ENCODE data around the gene TMPRSS11B.
"Not testable (repeated sequence)": the region's sequence is repeated elsewhere in the genome, so short reads cannot be mapped to it uniquely, and the experiment has no call there.

The TMPRSS11B gene

DNA sequence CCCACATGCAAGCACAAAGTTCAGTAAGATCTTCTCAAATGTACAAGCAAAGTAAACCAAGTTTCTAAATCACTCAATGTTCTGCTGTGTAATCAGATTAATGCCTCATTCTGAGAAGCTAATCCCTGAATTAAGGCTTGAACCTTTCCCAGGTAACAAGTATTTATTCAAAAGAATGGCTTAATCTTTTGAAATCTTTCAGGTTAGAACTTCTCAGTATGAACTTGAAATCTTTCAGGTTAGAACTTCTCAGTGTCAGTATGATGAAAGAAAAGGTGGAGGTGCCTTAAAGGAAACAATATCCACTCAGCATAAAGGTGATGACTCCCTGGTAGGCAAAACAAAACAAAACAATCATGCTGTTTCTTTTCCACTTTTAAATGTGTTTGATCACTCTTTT, 29.0 kb downstream of the TMPRSS11B start:
- DNase-seq (ENCODE audit: low spot score): no peak

DNA sequence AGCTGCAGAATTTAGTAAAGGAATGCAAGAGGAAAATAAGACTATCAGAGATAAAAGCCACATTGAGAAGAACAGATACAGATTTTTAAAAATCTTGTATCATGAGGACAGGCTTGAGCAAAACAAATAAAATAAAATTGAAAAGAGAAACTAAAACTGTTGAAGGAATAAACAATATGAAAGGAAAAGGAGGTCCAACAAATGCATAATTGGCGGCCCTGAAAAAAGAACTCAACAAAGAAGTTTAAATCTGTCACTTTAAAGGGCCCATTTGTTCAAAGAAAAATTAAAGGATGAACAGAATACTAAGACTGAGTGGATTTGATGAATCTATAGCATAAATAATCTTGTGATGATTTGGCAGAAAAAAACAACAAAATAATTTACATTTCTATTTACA, 36.5 kb downstream of the TMPRSS11B start:
- no peak for DNase-seq (ENCODE audit: low spot score)

DNA sequence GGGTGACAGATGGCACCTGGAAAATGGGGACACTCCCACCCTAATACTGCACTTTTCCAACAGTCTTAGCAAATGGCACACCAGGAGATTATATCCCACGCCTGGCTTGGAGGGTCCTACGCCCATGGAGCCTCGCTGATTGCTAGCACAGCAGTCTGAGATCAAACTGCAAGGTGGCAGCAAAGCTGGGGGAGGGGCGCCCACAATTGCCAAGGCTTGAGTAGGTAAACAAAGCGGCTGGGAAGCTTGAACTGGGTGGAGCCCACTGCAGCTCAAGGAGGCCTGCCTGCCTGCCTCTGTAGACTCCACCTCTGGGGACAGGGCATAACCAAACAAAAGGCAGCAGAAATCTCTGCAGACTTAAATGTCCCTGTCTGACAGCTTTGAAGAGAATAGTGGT, 51.2 kb downstream of the TMPRSS11B start:
- not testable (repeated sequence) for DNase-seq (ENCODE audit: low spot score)

DNA sequence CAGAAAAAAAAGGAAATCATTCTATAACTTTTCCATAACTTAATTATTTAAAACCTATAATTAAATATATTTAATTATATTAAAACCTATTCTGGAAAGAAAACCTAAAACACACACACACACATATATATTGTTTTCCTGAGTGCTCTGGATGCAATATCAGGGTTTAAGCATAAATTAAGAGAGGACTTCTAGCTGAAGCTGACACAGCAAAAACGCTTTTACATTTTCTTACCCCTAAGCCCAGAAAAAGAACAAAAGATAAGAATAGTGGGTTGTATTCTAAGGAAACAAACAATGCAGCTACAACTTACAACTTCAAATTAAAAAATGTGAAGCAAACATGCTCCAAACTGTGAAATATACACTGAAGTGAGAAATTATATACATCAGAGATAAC, 52.3 kb downstream of the TMPRSS11B start:
- DNase-seq (ENCODE audit: low spot score): no peak

DNA sequence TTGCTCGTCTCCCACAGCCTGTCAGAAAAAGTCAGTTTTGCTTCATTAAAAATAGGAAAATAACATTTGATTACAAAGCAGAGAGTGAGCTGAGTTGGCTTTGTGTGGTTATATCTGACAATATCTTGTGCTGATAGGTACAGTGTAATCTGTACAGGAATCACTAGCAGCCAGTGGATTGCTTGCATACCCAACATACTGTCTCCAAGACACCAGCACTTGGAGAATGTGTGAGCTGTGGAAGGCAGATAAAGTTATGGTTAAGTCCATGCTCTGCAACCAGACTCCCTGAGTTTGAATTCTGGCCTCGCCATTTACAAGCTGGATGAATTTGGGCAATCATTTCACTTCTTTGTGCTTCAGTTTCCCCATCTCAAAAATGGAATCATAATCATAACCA, 58.3 kb downstream of the TMPRSS11B start:
- no peak for DNase-seq (ENCODE audit: low spot score)

DNA sequence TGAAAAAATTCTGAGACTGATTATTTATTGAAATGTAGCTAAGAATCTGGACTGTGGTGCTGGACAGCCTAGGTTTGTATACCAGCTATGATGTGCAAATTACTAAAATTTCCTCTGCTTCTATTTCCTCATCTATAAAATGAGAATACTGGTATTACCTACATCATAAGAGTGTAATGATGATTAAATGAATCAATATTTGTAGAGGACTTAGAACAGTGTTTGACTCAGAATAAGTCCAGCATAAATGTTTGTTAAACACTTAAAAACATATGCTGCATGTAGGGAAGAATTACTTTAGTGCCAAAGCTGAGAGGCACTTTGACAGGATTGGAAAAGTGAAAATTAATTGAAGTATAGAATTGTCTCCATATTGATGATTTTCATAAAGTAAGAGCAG, 60.6 kb downstream of the TMPRSS11B start:
- DNase-seq (ENCODE audit: low spot score): no peak

DNA sequence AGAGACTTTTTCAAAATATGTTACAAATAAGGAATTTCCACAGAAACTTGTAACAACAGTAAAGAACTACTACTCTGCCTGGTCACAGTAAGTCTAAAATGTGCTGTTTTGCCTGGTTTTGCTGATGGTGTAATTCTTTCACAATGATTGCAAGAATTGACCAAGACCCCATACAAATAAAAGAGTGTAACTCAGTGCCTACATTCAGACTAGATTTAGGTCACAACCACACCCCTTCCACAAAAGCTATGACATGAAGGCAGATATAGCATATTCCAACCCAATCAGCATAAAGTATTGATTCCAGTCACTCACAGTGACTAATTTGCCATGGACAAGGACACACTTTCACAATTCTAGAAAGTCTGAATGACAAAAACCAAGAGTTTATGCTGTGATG, 62.1 kb downstream of the TMPRSS11B start:
- DNase-seq (ENCODE audit: low spot score): no peak

DNA sequence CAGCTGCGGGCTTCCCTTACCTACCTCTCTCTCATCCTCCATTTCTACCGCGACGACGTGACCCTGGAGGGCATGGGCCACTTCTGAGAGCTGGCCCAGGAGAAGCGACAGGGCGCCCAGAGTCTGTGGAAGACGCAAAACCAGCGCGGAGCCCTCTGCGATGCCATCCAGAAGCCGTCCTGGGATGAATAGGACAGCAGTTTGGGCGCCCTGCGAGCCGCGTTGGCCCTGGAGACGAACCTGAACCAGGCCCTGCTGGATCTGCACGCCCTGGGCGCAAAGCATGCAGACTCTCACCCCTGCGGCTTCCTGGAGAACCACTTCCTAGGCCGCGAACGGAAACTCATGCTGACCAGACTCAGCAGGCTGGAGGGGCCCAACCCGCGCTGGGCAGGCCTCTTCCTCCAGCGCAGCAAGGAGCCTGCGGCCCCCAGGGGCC, 63.1 kb downstream of the TMPRSS11B start:
- no peak for DNase-seq (ENCODE audit: low spot score)

DNA sequence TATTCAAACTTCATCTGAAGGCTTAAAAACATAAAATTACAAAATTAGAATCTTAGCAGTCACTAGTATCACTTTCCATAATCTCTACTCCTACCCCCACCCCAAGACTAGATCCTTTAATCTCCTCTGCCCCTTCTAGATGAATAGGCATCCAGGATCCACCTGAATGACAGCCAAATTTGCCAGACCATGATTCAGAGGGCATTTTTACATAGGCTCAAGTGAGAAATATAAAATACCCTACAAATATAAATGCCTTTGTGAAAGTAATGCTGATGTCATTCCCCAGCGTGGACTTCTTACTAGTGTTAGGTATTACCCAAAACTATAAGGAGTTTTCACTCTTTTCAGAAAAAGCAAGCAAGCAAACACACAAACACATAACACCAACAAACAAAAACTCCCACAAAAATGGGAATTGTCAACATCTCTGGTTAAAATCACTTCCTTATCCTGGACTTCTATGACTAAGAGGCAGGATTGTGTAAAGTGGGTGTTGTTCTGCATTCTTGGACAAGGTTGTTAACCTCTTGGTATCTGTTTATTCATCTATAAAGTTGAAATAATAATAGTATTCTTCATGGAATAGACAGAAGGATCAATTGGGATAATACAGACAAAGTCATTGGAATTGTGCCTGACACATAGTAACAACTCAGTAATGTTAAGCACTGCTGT, 64.5 kb downstream of the TMPRSS11B start:
- peak; percentile 6 for DNase-seq (ENCODE audit: low spot score)

DNA sequence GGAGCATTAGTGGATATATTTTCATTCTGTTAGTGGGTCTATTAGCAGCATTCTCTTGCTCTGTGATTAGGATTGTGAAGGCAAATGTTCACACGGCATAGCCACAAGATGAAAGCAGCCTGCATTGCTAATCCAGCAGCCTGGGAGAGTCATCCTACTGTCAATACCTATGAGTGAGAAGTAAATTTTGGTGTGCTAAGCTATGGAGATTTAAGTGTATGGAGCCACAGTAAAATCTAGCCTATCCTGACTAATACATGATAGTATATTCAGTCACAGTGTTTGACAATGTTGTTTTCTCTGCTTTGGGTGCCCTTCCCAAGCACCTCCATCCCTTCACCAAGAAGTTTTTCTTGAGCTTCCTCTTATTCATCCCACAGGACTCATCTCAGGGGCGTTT, 68.6 kb downstream of the TMPRSS11B start:
- no peak for DNase-seq (ENCODE audit: low spot score)

Measured in LoVo (cell line).